ENCODE results near the gene FBXL19. TPM values are rescaled to one million over a fixed set of nuclear protein-coding genes. Genes with fewer than 3 reads are reported as not detected.

The FBXL19 gene
- total and polyA plus RNA-seq, 9 of the 15 experiments (the other 6 are each of a cell fraction or from before 2014, with no cell fraction given): 0.13 to 48.0 (median 13.5) TPM; not detected in 1

DNA sequence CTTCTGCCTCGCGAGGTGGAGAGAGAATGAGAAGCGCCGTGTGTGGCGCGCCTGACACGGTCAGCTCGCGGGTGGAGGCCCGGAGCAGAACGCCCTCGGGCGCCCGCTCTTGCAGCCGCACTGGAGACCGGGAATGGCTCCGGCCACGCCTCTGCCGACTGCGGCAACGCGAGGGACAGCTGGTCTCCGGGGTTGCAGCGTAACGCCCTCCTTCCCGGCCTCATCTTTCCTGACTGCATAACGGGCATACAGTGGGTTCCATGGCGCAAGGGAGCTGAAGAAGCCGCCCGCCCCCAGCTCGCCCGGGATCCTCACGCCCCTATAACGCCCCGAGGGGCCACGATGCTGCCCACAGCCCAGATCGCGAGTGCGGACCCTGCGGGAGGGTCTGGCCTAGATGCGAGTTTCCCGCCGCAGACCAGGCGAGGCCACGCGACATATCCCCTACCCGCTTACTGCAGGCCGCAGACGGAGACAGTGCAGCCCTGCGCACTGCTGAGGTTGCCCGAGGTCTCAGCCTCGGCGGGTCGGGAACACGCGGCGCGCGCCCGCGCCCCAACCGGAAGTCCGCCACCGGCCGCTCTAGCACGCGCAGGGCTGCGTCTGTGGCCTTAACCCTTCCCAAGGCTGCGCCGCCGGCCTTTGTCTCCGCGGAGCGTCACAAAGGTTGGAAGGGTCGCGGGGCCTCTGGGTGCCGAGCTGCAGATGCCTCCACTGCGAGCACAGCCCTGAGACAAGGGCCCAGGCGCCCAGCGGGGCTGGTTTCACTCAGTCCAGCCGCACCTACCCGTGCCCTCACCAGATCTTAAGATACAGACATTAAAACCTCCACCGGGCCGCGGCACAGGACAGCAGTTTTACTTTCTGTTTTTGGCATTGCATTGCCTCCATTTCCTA is 48.3 kb upstream of the FBXL19 start (continued):
- TF ChIP-seq ARID1B (IDR thresholded peaks at IDR 0.05) (peak; percentile 41), GABPA (tag; conservative IDR thresholded peaks at IDR 0.05; ENCODE audit: low read depth) (peak; percentile 98), RBM22 (IDR thresholded peaks at IDR 0.05; ENCODE audit: low read depth, low read length, poor library complexity, severe bottlenecking) (peak; percentile 86), ESRRA (IDR thresholded peaks at IDR 0.05; ENCODE audit: borderline replicate concordance, low read depth) (peak; percentile 95), TCF3 (CRISPR knock-in tag; IDR thresholded peaks at IDR 0.05) (peak; percentile 27), TARDBP (IDR thresholded peaks at IDR 0.05) (peak; percentile 2; the same call in 1 of the 2 replicates), HDAC1 (IDR thresholded peaks at IDR 0.05) (peak in 1 of 2 experiments; percentile 85; a peak in 2 of 4 replicates), JUND (IDR thresholded peaks at IDR 0.05; ENCODE audit: borderline replicate concordance, low read depth, low read length) (peak; percentile 64; the same call in 1 of the 2 replicates), JUND (tag; IDR thresholded peaks at IDR 0.05; ENCODE audit: borderline replicate concordance, low read depth, low read length) (no peak; the same call in 2 of the 3 replicates), SP2 (IDR thresholded peaks at IDR 0.05; ENCODE audit: extremely low read depth, low read depth, low read length, poor library complexity, severe bottlenecking) (peak; percentile 97), NRF1 (conservative IDR thresholded peaks at IDR 0.05 in 1 of 2, IDR thresholded peaks at IDR 0.05 in 1 of 2) (peak; percentile 86 to 89), GATAD2B (IDR thresholded peaks at IDR 0.05; ENCODE audit: borderline replicate concordance) (no peak; the same call in 1 of the 2 replicates), ZNF445 (CRISPR knock-in tag; IDR thresholded peaks at IDR 0.05; ENCODE audit: low read depth) (no peak), RBM15 (IDR thresholded peaks at IDR 0.05; ENCODE audit: insufficient read depth, low read length) (no peak), RAD21 (CRISPR knock-in tag; conservative IDR thresholded peaks at IDR 0.05 in 1 of 2, IDR thresholded peaks at IDR 0.05 in 1 of 2) (peak in 1 of 2 experiments; percentile 6; a peak in 1 of 4 replicates), ZFX (CRISPR knock-in tag; IDR thresholded peaks at IDR 0.05) (peak; percentile 99), MTA1 (IDR thresholded peaks at IDR 0.05; ENCODE audit: borderline replicate concordance) (no peak), CBX3 (IDR thresholded peaks at IDR 0.05; ENCODE audit: borderline replicate concordance in 1 of 2, low read length in 2 of 2) (peak in 1 of 2 experiments; percentile 79; a peak in 2 of 3 replicates), ZNF197 (CRISPR knock-in tag; IDR thresholded peaks at IDR 0.05; ENCODE audit: low read depth) (0 out of 2 replicates have a peak, but pooled peaks have one; percentile 18)
- TF ChIP-seq, protein P1, sequence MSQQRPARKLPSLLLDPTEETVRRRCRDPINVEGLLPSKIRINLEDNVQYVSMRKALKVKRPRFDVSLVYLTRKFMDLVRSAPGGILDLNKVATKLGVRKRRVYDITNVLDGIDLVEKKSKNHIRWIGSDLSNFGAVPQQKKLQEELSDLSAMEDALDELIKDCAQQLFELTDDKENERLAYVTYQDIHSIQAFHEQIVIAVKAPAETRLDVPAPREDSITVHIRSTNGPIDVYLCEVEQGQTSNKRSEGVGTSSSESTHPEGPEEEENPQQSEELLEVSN (IDR thresholded peaks at IDR 0.05; ENCODE audit: borderline replicate concordance in 1 of 2, extremely low read depth in 1 of 2, insufficient read depth in 1 of 2, insufficient read length in 1 of 2, low read depth in 1 of 2, low read length in 1 of 2, poor library complexity in 1 of 2, severe bottlenecking in 1 of 2): peak; percentile 96 to 98
- TF ChIP-seq, protein P2, sequence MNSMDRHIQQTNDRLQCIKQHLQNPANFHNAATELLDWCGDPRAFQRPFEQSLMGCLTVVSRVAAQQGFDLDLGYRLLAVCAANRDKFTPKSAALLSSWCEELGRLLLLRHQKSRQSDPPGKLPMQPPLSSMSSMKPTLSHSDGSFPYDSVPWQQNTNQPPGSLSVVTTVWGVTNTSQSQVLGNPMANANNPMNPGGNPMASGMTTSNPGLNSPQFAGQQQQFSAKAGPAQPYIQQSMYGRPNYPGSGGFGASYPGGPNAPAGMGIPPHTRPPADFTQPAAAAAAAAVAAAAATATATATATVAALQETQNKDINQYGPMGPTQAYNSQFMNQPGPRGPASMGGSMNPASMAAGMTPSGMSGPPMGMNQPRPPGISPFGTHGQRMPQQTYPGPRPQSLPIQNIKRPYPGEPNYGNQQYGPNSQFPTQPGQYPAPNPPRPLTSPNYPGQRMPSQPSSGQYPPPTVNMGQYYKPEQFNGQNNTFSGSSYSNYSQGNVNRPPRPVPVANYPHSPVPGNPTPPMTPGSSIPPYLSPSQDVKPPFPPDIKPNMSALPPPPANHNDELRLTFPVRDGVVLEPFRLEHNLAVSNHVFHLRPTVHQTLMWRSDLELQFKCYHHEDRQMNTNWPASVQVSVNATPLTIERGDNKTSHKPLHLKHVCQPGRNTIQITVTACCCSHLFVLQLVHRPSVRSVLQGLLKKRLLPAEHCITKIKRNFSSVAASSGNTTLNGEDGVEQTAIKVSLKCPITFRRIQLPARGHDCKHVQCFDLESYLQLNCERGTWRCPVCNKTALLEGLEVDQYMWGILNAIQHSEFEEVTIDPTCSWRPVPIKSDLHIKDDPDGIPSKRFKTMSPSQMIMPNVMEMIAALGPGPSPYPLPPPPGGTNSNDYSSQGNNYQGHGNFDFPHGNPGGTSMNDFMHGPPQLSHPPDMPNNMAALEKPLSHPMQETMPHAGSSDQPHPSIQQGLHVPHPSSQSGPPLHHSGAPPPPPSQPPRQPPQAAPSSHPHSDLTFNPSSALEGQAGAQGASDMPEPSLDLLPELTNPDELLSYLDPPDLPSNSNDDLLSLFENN (IDR thresholded peaks at IDR 0.05; ENCODE audit: low read depth in 2 of 2, low read length in 2 of 2): peak in 1 of 2 experiments; percentile 5; a peak in 1 of 4 replicates

All from K562 (cell line).